Stimulated activated naive CD4-positive, alpha-beta T cell treated with Interleukin-2 at 50 U/mL for 16 hours (primary cell): Measurements from ENCODE around the gene LRRC41.
"Not testable (repeated sequence)": the region's sequence is repeated elsewhere in the genome, so short reads cannot be mapped to it uniquely, and the experiment has no call there.

Experiments
- DNase-seq: peaks from one replicate; lab custom pipeline; 2025; lab: John Stamatoyannopoulos, UW

LRRC41 gene, protein sequence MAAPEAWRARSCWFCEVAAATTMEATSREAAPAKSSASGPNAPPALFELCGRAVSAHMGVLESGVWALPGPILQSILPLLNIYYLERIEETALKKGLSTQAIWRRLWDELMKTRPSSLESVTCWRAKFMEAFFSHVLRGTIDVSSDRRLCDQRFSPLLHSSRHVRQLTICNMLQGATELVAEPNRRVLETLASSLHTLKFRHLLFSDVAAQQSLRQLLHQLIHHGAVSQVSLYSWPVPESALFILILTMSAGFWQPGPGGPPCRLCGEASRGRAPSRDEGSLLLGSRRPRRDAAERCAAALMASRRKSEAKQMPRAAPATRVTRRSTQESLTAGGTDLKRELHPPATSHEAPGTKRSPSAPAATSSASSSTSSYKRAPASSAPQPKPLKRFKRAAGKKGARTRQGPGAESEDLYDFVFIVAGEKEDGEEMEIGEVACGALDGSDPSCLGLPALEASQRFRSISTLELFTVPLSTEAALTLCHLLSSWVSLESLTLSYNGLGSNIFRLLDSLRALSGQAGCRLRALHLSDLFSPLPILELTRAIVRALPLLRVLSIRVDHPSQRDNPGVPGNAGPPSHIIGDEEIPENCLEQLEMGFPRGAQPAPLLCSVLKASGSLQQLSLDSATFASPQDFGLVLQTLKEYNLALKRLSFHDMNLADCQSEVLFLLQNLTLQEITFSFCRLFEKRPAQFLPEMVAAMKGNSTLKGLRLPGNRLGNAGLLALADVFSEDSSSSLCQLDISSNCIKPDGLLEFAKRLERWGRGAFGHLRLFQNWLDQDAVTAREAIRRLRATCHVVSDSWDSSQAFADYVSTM

DNA sequence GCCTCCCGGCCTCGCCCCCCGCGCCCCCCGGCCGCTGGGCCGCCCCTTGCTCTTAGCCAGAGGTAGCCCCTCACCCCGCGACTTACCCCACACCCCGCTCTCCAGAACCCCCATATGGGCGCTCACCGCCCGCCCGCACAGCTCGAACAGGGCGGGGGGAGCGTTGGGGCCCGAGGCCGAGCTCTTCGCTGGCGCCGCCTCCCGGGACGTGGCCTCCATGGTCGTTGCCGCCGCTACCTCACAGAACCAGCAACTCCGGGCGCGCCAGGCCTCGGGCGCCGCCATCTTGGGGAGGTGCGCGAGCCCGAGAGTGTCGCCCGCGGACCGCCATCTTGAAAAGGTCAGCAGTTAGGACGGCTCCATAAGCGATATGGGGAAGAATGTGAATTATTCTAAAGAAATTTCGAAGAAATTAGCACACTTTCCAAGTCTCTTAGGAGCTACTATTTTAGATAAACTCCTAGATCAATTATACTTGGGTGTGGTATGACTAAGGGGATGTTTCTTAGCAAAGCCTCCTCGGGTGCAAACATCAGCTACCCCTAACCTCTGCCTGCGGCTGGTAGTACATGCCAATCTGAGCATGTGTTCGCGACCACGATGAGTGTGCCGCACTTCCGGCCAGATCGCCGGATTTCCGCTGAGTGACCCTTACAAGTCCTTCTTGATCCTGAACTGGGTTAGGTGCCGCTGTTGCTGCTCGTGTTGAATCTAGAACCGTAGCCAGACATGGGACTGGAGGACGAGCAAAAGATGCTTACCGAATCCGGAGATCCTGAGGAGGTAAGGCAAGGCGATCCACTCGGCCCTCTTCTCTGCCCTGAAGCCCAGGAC lies at the start of gene LRRC41, which contains the start of gene UQCRH:
Gene LRRC41 (minus strand): TSS at position 579 of the 834 bp plus-strand sequence. CDS start 294 bp downstream, at position 285.
Gene UQCRH (plus strand): TSS at position 661 of the 834 bp plus-strand sequence. CDS start 69 bp downstream, at position 730.
- peak; percentile 92 for DNase-seq

DNA sequence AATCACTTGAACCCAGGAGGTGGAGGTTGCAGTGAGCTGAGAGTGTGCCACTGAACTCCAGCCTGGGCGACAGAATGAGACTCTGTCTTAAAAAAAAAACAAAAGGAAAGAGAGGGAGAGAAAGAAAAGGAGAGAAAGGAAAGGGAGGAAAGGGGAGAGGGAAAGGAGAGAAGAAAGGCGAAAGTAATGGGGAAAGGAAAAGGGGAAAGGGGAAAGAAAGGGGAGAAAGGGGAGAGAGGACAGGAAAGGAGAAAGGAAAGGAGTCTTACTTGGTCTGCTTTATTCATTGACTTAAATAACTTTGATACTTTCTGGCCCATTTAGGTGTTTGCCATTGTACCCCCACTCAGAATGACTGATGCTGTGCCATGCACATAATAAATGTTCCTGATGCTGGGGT lies 48.9 kb upstream of the LRRC41 start:
- DNase-seq, result no peak

- no peak for DNase-seq
Observed at GRCh38 chr1:46345281-46345680, 41.9 kb upstream of the LRRC41 start.

- no peak for DNase-seq
Observed at GRCh38 chr1:46344481-46344880, 41.1 kb upstream of the LRRC41 start.

- DNase-seq, result no peak
Observed at GRCh38 chr1:46343705-46344104, 40.3 kb upstream of the LRRC41 start.

DNA sequence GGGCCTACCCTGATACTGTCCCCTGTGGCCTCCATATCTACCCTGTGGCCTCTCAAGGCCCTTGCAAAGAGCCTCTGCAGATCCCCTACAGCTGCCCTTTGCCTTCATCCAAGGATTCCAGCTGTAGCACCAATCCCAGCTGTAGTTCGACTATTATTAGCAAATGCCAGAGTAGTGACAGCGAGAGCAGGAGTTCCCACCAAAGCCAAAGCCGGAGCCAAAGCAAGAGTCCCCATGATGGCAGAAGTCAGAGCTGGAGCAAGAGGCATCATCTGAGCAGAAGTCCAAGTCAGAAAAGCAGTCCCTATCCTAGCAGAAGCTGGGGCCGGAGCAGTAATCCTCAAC lies 39.9 kb upstream of the LRRC41 start:
- no peak for DNase-seq

GRCh38 chr1:46342677-46343350 lies 39.4 kb upstream of the LRRC41 start:
- DNase-seq, result no peak

GRCh38 chr1:46342084-46342656 lies 38.8 kb upstream of the LRRC41 start:
- no peak for DNase-seq

GRCh38 chr1:46341222-46342083 lies 38.0 kb upstream of the LRRC41 start:
- no peak for DNase-seq

DNA sequence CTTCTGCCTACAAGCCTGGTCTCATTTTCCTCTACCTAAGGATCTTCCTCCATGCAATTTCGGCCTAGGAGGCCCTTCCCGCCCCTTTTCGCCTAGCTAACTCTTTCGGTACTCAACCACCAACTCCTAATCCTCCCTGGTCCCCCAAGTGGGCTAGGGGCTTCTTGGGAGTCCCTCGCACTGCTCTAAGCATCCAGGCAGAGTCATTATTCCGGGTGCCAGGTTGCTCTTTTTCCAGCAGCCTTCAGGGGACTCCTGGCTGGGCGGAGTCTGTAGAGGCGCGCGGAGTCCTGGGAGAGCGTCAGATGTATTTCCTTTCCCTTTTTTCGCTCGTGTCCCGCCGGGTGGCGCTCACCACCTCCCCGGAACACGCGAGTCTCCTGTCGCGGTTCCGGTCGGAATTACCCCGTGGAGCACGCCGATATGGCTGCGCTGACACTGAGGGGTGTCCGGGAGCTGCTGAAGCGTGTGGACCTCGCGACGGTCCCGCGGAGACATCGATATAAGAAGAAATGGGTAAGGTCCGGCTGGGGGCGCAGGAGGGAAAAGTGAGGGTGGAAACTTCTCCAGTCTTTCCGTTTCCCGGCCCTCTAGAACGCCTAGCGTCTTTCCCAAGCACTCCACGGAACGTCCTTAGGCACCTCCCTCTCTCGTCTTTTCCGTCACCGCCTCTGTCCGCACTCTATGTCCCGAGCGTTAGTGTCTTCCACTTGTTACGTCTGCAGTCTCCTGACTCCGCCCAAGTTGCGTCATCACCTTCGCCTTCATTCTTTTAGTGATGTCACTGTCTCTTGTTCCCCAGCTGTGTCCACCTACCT lies 37.2 kb upstream of the LRRC41 start, which contains the start of gene NSUN4:
Gene NSUN4 (plus strand): TSS at position 404 of the 818 bp plus-strand sequence. CDS start 20 bp downstream, at position 424.
- peak; percentile 86 for DNase-seq

DNA sequence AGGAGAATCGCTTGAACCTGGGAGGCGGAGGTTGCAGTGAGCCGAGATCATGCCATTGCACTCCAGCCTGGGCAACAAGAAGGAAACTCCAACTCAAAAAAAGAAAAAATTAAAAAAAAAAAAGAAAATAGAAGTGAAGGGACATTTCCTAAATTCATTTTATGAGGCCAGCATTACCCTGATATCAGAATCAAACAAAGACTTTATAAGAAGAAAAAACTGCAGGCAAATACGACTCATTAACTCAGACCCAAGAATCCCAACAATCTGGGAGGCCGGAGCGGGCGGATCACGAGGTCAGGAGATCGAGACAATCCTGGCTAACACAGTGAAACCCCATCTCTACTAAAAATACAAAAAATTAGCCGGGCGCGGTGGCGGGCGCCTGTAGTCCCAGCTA lies 34.0 kb upstream of the LRRC41 start:
- not testable (repeated sequence) for DNase-seq

GRCh38 chr1:46335081-46335480 lies 31.7 kb upstream of the LRRC41 start:
- DNase-seq, result no peak

GRCh38 chr1:46334030-46334384 lies 30.6 kb upstream of the LRRC41 start:
- DNase-seq, result no peak

DNA sequence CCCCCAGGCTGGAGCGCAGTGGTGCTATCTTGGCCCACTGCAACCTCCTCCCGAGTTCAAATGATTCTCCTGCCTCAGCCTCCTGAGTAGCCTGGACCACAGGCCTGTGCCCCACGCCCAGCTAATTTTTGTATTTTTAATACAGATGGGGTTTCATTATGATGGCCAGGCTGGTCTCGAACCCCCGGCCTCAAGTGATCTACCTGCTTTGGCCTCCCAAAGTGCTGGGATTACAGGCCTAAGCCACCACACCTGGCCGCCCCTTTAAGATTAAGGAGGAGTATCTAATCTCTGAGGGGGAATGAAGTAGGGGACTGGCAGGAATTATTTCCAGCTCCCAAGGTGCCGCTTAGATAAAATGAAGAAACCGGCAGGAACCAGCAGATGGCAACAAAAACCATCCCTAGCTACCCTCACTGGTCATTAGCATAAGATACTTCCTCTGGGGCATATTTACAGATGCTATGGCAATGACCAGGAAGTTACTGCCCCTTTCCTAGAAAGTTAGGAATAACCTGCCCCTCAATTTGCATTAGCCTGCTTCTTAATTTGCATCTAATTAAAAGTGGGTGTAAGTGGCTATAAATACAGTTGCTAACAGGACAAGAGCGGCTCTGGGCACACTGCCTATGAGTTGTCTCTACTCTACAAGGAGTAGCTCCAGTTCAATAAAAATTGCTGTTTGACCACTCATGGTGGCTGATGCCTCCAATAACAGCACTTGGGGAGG lies 30.0 kb upstream of the LRRC41 start:
- DNase-seq, result no peak

DNA sequence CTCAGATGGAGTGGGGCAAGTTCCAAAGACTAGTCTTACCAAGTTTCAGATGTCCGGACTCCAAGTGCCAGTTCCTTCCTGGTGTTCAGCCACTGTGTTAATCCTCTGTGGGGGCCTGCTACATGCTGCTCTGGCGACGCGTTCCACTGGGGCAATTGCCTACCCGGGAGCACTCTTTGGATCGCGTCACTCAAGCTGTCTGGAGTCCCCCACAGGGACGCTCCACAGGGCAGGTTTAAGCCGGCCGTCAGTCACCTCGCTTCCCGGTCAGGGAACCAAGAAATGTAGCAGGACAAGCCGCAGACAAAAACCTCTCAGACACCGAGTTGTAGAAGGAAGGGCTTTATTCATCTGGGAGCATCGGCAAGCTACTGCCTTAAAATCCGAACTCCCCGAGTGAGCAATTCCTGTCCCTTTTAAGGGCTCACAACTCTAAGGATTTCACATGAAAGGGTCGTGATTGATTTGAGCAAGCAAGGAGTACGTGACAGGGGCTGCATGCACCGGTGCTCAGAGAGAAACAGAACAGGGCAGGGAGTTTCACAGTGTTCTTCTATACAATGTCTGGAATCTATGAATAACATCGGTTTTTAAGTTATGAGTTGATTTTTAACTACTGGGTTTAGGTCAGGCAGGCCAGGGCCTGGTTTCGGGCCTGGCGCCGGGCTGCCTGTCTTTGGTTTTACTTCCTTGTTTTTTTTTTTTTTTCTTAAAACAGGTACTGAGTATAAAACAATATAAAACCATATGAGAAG lies 28.5 kb upstream of the LRRC41 start:
- DNase-seq, result not testable (repeated sequence)

- not testable (repeated sequence) for DNase-seq
Observed at GRCh38 chr1:46330381-46330780, 27.0 kb upstream of the LRRC41 start.

GRCh38 chr1:46329807-46330206 lies 26.4 kb upstream of the LRRC41 start:
- not testable (repeated sequence) for DNase-seq

- DNase-seq, result not testable (repeated sequence)
Observed at GRCh38 chr1:46328182-46328581, 24.8 kb upstream of the LRRC41 start.
